Esophagus muscularis mucosa (tissue), 3 donors: ENCODE data around the gene ITPR1.

ENCODE experiments used
- POLR2A ChIP-seq: fragments of 450-650 bp; IDR thresholded peaks from one replicate; pipeline ENCODE4 v1.6.1; 2017; ENCODE audit warnings: antibody characterized with exemption, moderate library complexity, mild to moderate bottlenecking, low read depth
- POLR2AphosphoS5 ChIP-seq, 2 donors: sonication (generic); formaldehyde crosslinking; IDR thresholded peaks; one replicate each; pipeline ENCODE4 v1.6.1; 2017; ENCODE audit warnings: antibody characterized with exemption in 2 of 2
- TF ChIP-seq, protein P1 (sequence below), 3 experiments: fragments of 200-600 bp in 2 of 3; fragments of 450-650 bp in 1 of 3; sonication (generic) in 2 of 3; IDR thresholded peaks; one replicate each; pipeline ENCODE4 v1.5.1; 2017 to 2019; ENCODE audit warnings: antibody characterized with exemption in 3 of 3, mild to moderate bottlenecking in 2 of 3, moderate library complexity in 1 of 3

DNA sequence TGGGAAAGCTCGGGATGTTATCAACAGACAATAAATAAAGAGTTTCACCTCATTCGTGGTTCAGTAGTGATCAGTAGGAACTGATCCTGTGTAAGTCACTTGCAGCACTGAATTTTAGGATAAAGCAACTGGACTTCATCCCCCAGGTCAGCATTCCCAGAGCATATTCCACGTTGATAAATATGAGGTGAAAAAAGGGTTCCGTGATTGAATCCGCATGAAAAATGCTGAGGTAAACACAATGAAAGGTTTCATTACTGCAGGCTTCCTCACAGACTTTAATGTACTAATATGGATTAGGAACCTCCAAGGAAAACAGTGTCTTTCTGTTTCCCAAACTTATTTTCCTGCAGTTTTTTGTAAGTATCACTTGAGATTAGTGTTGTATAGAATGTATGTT lies 308.7 kb downstream of the ITPR1 start:
- TF ChIP-seq, protein P1, sequence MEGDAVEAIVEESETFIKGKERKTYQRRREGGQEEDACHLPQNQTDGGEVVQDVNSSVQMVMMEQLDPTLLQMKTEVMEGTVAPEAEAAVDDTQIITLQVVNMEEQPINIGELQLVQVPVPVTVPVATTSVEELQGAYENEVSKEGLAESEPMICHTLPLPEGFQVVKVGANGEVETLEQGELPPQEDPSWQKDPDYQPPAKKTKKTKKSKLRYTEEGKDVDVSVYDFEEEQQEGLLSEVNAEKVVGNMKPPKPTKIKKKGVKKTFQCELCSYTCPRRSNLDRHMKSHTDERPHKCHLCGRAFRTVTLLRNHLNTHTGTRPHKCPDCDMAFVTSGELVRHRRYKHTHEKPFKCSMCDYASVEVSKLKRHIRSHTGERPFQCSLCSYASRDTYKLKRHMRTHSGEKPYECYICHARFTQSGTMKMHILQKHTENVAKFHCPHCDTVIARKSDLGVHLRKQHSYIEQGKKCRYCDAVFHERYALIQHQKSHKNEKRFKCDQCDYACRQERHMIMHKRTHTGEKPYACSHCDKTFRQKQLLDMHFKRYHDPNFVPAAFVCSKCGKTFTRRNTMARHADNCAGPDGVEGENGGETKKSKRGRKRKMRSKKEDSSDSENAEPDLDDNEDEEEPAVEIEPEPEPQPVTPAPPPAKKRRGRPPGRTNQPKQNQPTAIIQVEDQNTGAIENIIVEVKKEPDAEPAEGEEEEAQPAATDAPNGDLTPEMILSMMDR (IDR thresholded peaks at IDR 0.05) = no peak
- TF ChIP-seq POLR2A (no peak), POLR2AphosphoS5 (IDR thresholded peaks at IDR 0.05) (no peak)
